ENCODE results near the gene AFMID. TPM values are rescaled to one million over a fixed set of nuclear protein-coding genes. Genes with fewer than 3 reads are reported as not detected.

Gene AFMID
- total and polyA plus RNA-seq, 2 experiments from 2014 or later = 23.6 to 85.8 TPM

DNA sequence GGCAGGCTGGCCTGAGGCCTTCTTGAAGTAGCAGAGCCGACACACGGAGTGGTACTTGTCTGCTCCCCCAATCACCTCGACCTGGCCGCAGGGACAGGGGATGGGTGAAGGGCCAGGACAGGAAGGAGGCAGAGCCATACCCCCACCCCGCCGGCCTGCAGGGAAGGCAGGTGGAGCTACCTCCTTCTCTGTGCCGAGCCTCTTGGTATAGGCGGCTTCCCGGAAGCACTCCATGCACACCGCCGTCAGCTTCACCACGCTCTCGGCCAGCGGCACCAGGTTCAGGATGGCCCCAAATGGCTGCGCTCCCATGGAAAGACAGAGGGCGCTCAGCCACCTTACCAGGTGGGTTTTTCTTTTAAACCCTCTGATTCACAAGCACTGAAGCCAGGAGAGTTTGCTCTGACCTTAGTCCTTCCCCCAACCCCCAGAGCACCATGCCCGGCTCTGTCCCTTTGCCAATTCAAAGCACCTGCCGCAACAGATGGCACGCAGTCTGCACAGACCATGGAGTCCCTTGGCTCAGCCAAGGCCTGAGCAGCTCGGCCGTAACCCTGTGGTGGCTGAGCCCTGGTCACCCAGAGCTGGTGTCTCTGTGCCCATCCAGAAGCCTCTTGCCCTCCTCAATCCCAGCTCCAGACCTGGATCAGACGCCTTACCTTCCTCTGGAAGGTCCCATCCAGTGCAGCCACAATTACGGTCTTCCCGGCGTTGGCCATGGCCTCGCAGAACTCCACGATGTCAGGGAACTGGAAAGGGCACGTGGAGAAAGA, 12.1 kb upstream of the AFMID start:
- no peaks in the 10 kb centered on the region for H3K27me3 ChIP-seq
- H3K36me3 ChIP-seq = peaks cover 6% of the 10 kb centered on the region
- no peak for DNase-seq (ENCODE audit: low read depth in 1 of 2, low spot score in 1 of 2)
- H3K27ac ChIP-seq = peak overlapping the region; percentile 98
- H3K4me1 ChIP-seq (ENCODE audit: low read depth) = peaks cover 48% of the 10 kb centered on the region
- no peak overlapping the region for H3K4me3 ChIP-seq
- H3K9me3 ChIP-seq (ENCODE audit: low read depth) = no peaks in the 10 kb centered on the region
- TF ChIP-seq, protein P1, sequence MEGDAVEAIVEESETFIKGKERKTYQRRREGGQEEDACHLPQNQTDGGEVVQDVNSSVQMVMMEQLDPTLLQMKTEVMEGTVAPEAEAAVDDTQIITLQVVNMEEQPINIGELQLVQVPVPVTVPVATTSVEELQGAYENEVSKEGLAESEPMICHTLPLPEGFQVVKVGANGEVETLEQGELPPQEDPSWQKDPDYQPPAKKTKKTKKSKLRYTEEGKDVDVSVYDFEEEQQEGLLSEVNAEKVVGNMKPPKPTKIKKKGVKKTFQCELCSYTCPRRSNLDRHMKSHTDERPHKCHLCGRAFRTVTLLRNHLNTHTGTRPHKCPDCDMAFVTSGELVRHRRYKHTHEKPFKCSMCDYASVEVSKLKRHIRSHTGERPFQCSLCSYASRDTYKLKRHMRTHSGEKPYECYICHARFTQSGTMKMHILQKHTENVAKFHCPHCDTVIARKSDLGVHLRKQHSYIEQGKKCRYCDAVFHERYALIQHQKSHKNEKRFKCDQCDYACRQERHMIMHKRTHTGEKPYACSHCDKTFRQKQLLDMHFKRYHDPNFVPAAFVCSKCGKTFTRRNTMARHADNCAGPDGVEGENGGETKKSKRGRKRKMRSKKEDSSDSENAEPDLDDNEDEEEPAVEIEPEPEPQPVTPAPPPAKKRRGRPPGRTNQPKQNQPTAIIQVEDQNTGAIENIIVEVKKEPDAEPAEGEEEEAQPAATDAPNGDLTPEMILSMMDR (IDR thresholded peaks at IDR 0.05; ENCODE audit: low read depth, low read length) = no peak

GRCh38 chr17:78175643-78175981, 11.6 kb upstream of the AFMID start:
- no peak for DNase-seq (ENCODE audit: low read depth in 1 of 2, low spot score in 1 of 2)
- Histone ChIP-seq H3K4me1 (ENCODE audit: low read depth) (peaks cover 54% of the 10 kb centered on the region), H3K27me3 (no peaks in the 10 kb centered on the region), H3K9me3 (ENCODE audit: low read depth) (no peaks in the 10 kb centered on the region), H3K36me3 (peaks cover 6% of the 10 kb centered on the region), H3K27ac (peak overlapping the region; percentile 98), H3K4me3 (no peak overlapping the region)
- TF ChIP-seq, protein P1 (IDR thresholded peaks at IDR 0.05; ENCODE audit: low read depth, low read length) = no peak

DNA sequence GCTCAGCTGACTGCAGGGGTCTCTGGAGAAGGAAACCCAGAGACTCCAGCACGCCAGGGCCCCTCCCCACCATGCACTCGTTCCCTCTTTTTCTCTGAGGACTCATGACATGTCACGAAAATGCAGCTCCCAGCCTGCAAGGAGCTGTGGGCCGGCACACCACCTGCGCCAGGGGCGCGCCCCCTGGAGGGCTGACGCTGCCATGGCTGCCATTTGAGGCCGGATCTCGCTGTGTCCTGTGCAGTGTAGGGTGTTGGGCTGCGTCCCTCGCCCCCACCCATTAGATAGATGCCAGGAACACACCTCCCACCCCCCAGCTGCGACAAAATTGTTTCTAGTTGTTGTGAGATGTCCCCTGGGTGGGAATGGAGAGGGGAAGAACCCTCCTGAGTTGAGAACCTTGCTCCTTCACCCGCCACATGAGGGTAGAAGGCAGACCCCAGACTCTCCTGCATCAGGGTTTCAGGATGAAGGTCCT, 10.6 kb upstream of the AFMID start:
- Histone ChIP-seq H3K27me3 (no peaks in the 10 kb centered on the region), H3K9me3 (ENCODE audit: low read depth) (no peaks in the 10 kb centered on the region), H3K27ac (no peak overlapping the region), H3K4me1 (ENCODE audit: low read depth) (peaks cover 57% of the 10 kb centered on the region), H3K4me3 (no peak overlapping the region), H3K36me3 (peaks cover 6% of the 10 kb centered on the region)
- TF ChIP-seq, protein P1 (IDR thresholded peaks at IDR 0.05; ENCODE audit: low read depth, low read length) = peak; percentile 92
- peak; percentile 61 to 77 for DNase-seq (ENCODE audit: low read depth in 1 of 2, low spot score in 1 of 2)

- DNase-seq (ENCODE audit: low read depth in 1 of 2, low spot score in 1 of 2) = peak in 1 of 2 donors; percentile 67
- no peaks in the 10 kb centered on the region for H3K36me3 ChIP-seq
Measured at GRCh38 chr17:78179372-78179771, 7.8 kb upstream of the AFMID start.

GRCh38 chr17:78180083-78180482, 7.1 kb upstream of the AFMID start:
- no peaks in the 10 kb centered on the region for H3K36me3 ChIP-seq
- TF ChIP-seq, protein P1 (IDR thresholded peaks at IDR 0.05; ENCODE audit: low read depth, low read length) = no peak
- H3K27me3 ChIP-seq = no peaks in the 10 kb centered on the region
- DNase-seq (ENCODE audit: low read depth in 1 of 2, low spot score in 1 of 2) = no peak
- H3K27ac ChIP-seq = peak overlapping the region; percentile 48
- H3K9me3 ChIP-seq (ENCODE audit: low read depth) = no peaks in the 10 kb centered on the region
- H3K4me3 ChIP-seq = no peak overlapping the region
- H3K4me1 ChIP-seq (ENCODE audit: low read depth) = peaks cover 27% of the 10 kb centered on the region

More at GRCh38 chr17:78179372-78179771, 7.8 kb upstream of the AFMID start:
- TF ChIP-seq, protein P1 (IDR thresholded peaks at IDR 0.05; ENCODE audit: low read depth, low read length) = no peak
- Histone ChIP-seq H3K4me3 (no peak overlapping the region), H3K9me3 (ENCODE audit: low read depth) (no peaks in the 10 kb centered on the region), H3K4me1 (ENCODE audit: low read depth) (peaks cover 34% of the 10 kb centered on the region), H3K27ac (peak overlapping the region; percentile 48), H3K27me3 (no peaks in the 10 kb centered on the region)

All from cardiac muscle cell (in vitro differentiated cells and primary cell).